Stomach smooth muscle (tissue), 2 donors: ENCODE results near the gene RPL18.

Experiments
- H3K27ac ChIP-seq: one replicate; pipeline ENCODE4 v1.7.0; 2013; ENCODE audit warnings: mild to moderate bottlenecking, low read length, inconsistent platforms
- H3K27me3 ChIP-seq, 2 donors: one replicate each; pipeline ENCODE4 v1.7.0; 2013; ENCODE audit warnings: low read length in 2 of 2; ENCODE audit not compliant: insufficient read depth in 2 of 2, control insufficient read depth in 1 of 2
- H3K36me3 ChIP-seq, 2 donors: one replicate each; pipeline ENCODE4 v1.7.0; 2013; ENCODE audit warnings: low read length in 2 of 2; ENCODE audit not compliant: control insufficient read depth in 2 of 2, insufficient read depth in 2 of 2
- H3K4me1 ChIP-seq: one replicate; pipeline ENCODE4 v1.7.0; 2013; ENCODE audit warnings: low read length; ENCODE audit not compliant: control insufficient read depth, insufficient read depth
- H3K4me3 ChIP-seq, 2 donors: one replicate each; pipeline ENCODE4 v1.7.0; 2013; ENCODE audit warnings: low read length in 2 of 2
- H3K9ac ChIP-seq, 2 donors: one replicate each; pipeline ENCODE4 v1.7.0; 2013; ENCODE audit warnings: low read length in 2 of 2, mild to moderate bottlenecking in 1 of 2
- H3K9me3 ChIP-seq, 2 donors: one replicate each; pipeline ENCODE4 v1.7.0; 2013; ENCODE audit warnings: low read length in 2 of 2; ENCODE audit not compliant: control insufficient read depth in 2 of 2
- donor health status: healthy.
- donor health status: Pancreatic carcinoma.

RPL18 gene

GRCh38 chr19:48609571-48610108 is 9.3 kb downstream of the RPL18 start:
- no peaks in the 10 kb centered on the region for H3K4me1 ChIP-seq
- no peak overlapping the region for H3K9ac ChIP-seq
- H3K4me3 ChIP-seq, result no peak overlapping the region
- no peak overlapping the region for H3K27ac ChIP-seq
- H3K36me3 ChIP-seq, result no peaks in the 10 kb centered on the region
- no peaks in the 10 kb centered on the region for H3K9me3 ChIP-seq
- H3K27me3 ChIP-seq, result no peaks in the 10 kb centered on the region

- H3K9me3 ChIP-seq, result no peaks in the 10 kb centered on the region
- no peaks in the 10 kb centered on the region for H3K4me1 ChIP-seq
- H3K27ac ChIP-seq, result no peak overlapping the region
- no peak overlapping the region for H3K9ac ChIP-seq
- H3K27me3 ChIP-seq, result no peaks in the 10 kb centered on the region
- no peak overlapping the region for H3K4me3 ChIP-seq
- H3K36me3 ChIP-seq, result no peaks in the 10 kb centered on the region
Observed at GRCh38 chr19:48608798-48609263, 10.1 kb downstream of the RPL18 start.

- no peaks in the 10 kb centered on the region for H3K9me3 ChIP-seq
- H3K4me3 ChIP-seq, result no peak overlapping the region
- H3K36me3 ChIP-seq, result no peaks in the 10 kb centered on the region
- no peaks in the 10 kb centered on the region for H3K4me1 ChIP-seq
- no peak overlapping the region for H3K9ac ChIP-seq
- H3K27ac ChIP-seq, result no peak overlapping the region
- no peaks in the 10 kb centered on the region for H3K27me3 ChIP-seq
Observed at GRCh38 chr19:48607359-48607755, 11.6 kb downstream of the RPL18 start.

GRCh38 chr19:48606463-48607358 is 12.3 kb downstream of the RPL18 start, which contains the start of gene SPACA4:
Gene SPACA4 (plus strand): TSS chr19:48606742. CDS start chr19:48606979, 237 bp downstream.
- Histone ChIP-seq H3K9ac (no peak within 1 kb of the TSS), H3K27me3 (no peaks in the 10 kb centered on the region), H3K4me3 (no peak within 1 kb of the TSS), H3K36me3 (no peaks in the 10 kb centered on the region), H3K4me1 (no peaks in the 10 kb centered on the region), H3K27ac (no peak within 1 kb of the TSS), H3K9me3 (no peaks in the 10 kb centered on the region)

GRCh38 chr19:48603850-48604249 is 15.1 kb downstream of the RPL18 start:
- H3K4me3 ChIP-seq, result no peak overlapping the region
- peaks cover 0 to 2% of the 10 kb centered on the region in 2 donors for H3K27me3 ChIP-seq
- H3K4me1 ChIP-seq, result no peaks in the 10 kb centered on the region
- H3K9me3 ChIP-seq, result no peaks in the 10 kb centered on the region
- H3K9ac ChIP-seq, result no peak overlapping the region
- H3K27ac ChIP-seq, result no peak overlapping the region
- H3K36me3 ChIP-seq, result no peaks in the 10 kb centered on the region

GRCh38 chr19:48603449-48603848 is 15.5 kb downstream of the RPL18 start:
- H3K27me3 ChIP-seq, result peaks cover 0 to 2% of the 10 kb centered on the region in 2 donors
- H3K4me1 ChIP-seq, result no peaks in the 10 kb centered on the region
- H3K9ac ChIP-seq, result no peak overlapping the region
- H3K27ac ChIP-seq, result no peak overlapping the region
- no peak overlapping the region for H3K4me3 ChIP-seq
- H3K36me3 ChIP-seq, result no peaks in the 10 kb centered on the region
- H3K9me3 ChIP-seq, result no peaks in the 10 kb centered on the region

- H3K9ac ChIP-seq, result no peak overlapping the region
- no peaks in the 10 kb centered on the region for H3K36me3 ChIP-seq
- H3K27ac ChIP-seq, result no peak overlapping the region
- no peaks in the 10 kb centered on the region for H3K4me1 ChIP-seq
- H3K27me3 ChIP-seq, result peaks cover 0 to 2% of the 10 kb centered on the region in 2 donors
- H3K9me3 ChIP-seq, result no peaks in the 10 kb centered on the region
- H3K4me3 ChIP-seq, result no peak overlapping the region
Observed at GRCh38 chr19:48603001-48603400, 16.0 kb downstream of the RPL18 start.

- H3K4me3 ChIP-seq, result no peak overlapping the region
- no peak overlapping the region for H3K27ac ChIP-seq
- peaks cover 0 to 2% of the 10 kb centered on the region in 2 donors for H3K27me3 ChIP-seq
- no peaks in the 10 kb centered on the region for H3K4me1 ChIP-seq
- no peaks in the 10 kb centered on the region for H3K9me3 ChIP-seq
- H3K9ac ChIP-seq, result no peak overlapping the region
- H3K36me3 ChIP-seq, result no peaks in the 10 kb centered on the region
Observed at GRCh38 chr19:48600679-48601417, 18.1 kb downstream of the RPL18 start.

GRCh38 chr19:48598996-48599700 is 19.8 kb downstream of the RPL18 start:
- H3K36me3 ChIP-seq, result no peaks in the 10 kb centered on the region
- H3K4me3 ChIP-seq, result no peak overlapping the region
- peaks cover 0 to 2% of the 10 kb centered on the region in 2 donors for H3K27me3 ChIP-seq
- H3K4me1 ChIP-seq, result no peaks in the 10 kb centered on the region
- no peak overlapping the region for H3K27ac ChIP-seq
- no peaks in the 10 kb centered on the region for H3K9me3 ChIP-seq
- no peak overlapping the region for H3K9ac ChIP-seq
